Skeletal muscle tissue (tissue), 4 donors: ENCODE results near the gene DGLUCY. TPM values are rescaled to one million over a fixed set of nuclear protein-coding genes. Genes with fewer than 3 reads are reported as not detected.
"Not testable (repeated sequence)": the region's sequence is repeated elsewhere in the genome, so short reads cannot be mapped to it uniquely, and the experiment has no call there.

Experiments used
- H3K27ac ChIP-seq: one replicate; pipeline ENCODE4 v1.7.0; 2013; ENCODE audit warnings: mild to moderate bottlenecking, low read depth, low read length, inconsistent platforms
- H3K27me3 ChIP-seq, 3 donors: one replicate each; pipeline ENCODE4 v1.7.0; 2013; ENCODE audit warnings: low read length in 3 of 3; ENCODE audit not compliant: control insufficient read depth in 3 of 3, insufficient read depth in 3 of 3
- H3K36me3 ChIP-seq, 3 donors: one replicate each; pipeline ENCODE4 v1.7.0; 2013; ENCODE audit warnings: low read length in 3 of 3; ENCODE audit not compliant: control insufficient read depth in 3 of 3, insufficient read depth in 3 of 3
- H3K4me1 ChIP-seq, 3 donors: one replicate each; pipeline ENCODE4 v1.7.0; 2013; ENCODE audit warnings: low read length in 3 of 3, mild to moderate bottlenecking in 3 of 3; ENCODE audit not compliant: control insufficient read depth in 3 of 3, insufficient read depth in 3 of 3
- H3K4me3 ChIP-seq, 3 donors: one replicate each; pipeline ENCODE4 v1.7.0; 2013; ENCODE audit warnings: low read length in 3 of 3
- H3K9ac ChIP-seq, 3 donors: one replicate each; pipeline ENCODE4 v1.7.0; 2013; ENCODE audit warnings: low read length in 3 of 3, mild to moderate bottlenecking in 3 of 3, moderate library complexity in 2 of 3, low read depth in 1 of 3
- H3K9me3 ChIP-seq, 3 donors: one replicate each; pipeline ENCODE4 v1.7.0; 2013; ENCODE audit warnings: low read length in 3 of 3; ENCODE audit not compliant: control insufficient read depth in 3 of 3
- total RNA-seq: library from RNA; depleted of rRNA; stranded (reverse); fragments of >200 nt; gene quantifications from one replicate; pipeline ENCODE4 v1.2.3, GENCODE V29; 2014
- donor health status: Osteomylitis.

The DGLUCY gene
- total RNA-seq, 1 donor from 2014 or later = 49.6 TPM

GRCh38 chr14:91225025-91225424, 111.2 kb downstream of the DGLUCY start:
- Histone ChIP-seq H3K9me3 (no peaks in the 10 kb centered on the region), H3K9ac (no peak overlapping the region), H3K4me1 (peaks cover 3 to 6% (median 4%) of the 10 kb centered on the region in 3 donors), H3K4me3 (no peak overlapping the region), H3K27me3 (no peaks in the 10 kb centered on the region), H3K27ac (no peak overlapping the region), H3K36me3 (peaks cover 39 to 46% (median 44%) of the 10 kb centered on the region in 3 donors)

- not testable (repeated sequence) for H3K4me1 ChIP-seq, H3K27ac ChIP-seq, H3K9ac ChIP-seq, H3K9me3 ChIP-seq, H3K4me3 ChIP-seq, H3K27me3 ChIP-seq
- peaks cover 30 to 41% (median 32%) of the 10 kb centered on the region in 3 donors for H3K36me3 ChIP-seq
Measured at GRCh38 chr14:91226360-91226759, 112.5 kb downstream of the DGLUCY start.

GRCh38 chr14:91227183-91227628, 113.3 kb downstream of the DGLUCY start:
- Histone ChIP-seq H3K4me3 (no peak overlapping the region), H3K9me3 (peaks cover 0 to 2% (median 0%) of the 10 kb centered on the region in 3 donors), H3K36me3 (peaks cover 25 to 38% (median 29%) of the 10 kb centered on the region in 3 donors), H3K27me3 (no peaks in the 10 kb centered on the region), H3K9ac (no peak overlapping the region), H3K4me1 (peaks cover 2 to 4% (median 3%) of the 10 kb centered on the region in 3 donors), H3K27ac (no peak overlapping the region)

- Histone ChIP-seq H3K9me3 (peaks cover 0 to 2% (median 0%) of the 10 kb centered on the region in 3 donors), H3K4me3 (no peak overlapping the region), H3K36me3 (peaks cover 23 to 38% (median 29%) of the 10 kb centered on the region in 3 donors), H3K27ac (no peak overlapping the region), H3K4me1 (peaks cover 2 to 7% (median 2%) of the 10 kb centered on the region in 3 donors), H3K9ac (no peak overlapping the region), H3K27me3 (no peaks in the 10 kb centered on the region)
Measured at GRCh38 chr14:91228112-91229004, 114.5 kb downstream of the DGLUCY start.

- Histone ChIP-seq H3K4me3 (no peak overlapping the region), H3K27ac (no peak overlapping the region), H3K4me1 (peaks cover 2 to 7% (median 2%) of the 10 kb centered on the region in 3 donors), H3K9ac (no peak overlapping the region), H3K9me3 (peaks cover 0 to 2% (median 0%) of the 10 kb centered on the region in 3 donors), H3K36me3 (peaks cover 23 to 36% (median 26%) of the 10 kb centered on the region in 3 donors), H3K27me3 (no peaks in the 10 kb centered on the region)
Measured at GRCh38 chr14:91229005-91229382, 115.1 kb downstream of the DGLUCY start.

- peaks cover 20 to 29% (median 20%) of the 10 kb centered on the region in 3 donors for H3K36me3 ChIP-seq
- H3K9me3 ChIP-seq = peaks cover 0 to 4% (median 0%) of the 10 kb centered on the region in 3 donors
- H3K27me3 ChIP-seq = no peaks in the 10 kb centered on the region
- peaks cover 2 to 7% (median 2%) of the 10 kb centered on the region in 3 donors for H3K4me1 ChIP-seq
- H3K27ac ChIP-seq = no peak overlapping the region
- no peak overlapping the region for H3K4me3 ChIP-seq
- H3K9ac ChIP-seq = no peak overlapping the region
Measured at GRCh38 chr14:91229743-91230200, 115.9 kb downstream of the DGLUCY start.

GRCh38 chr14:91230397-91231035, 116.6 kb downstream of the DGLUCY start:
- Histone ChIP-seq H3K4me1 (peaks cover 2 to 7% (median 2%) of the 10 kb centered on the region in 3 donors), H3K9ac (no peak overlapping the region)

GRCh38 chr14:91231446-91231845, 117.6 kb downstream of the DGLUCY start:
- no peak overlapping the region for H3K4me3 ChIP-seq
- no peaks in the 10 kb centered on the region for H3K27me3 ChIP-seq
- H3K9ac ChIP-seq = no peak overlapping the region
- no peak overlapping the region for H3K27ac ChIP-seq
- peaks cover 0 to 4% (median 0%) of the 10 kb centered on the region in 3 donors for H3K9me3 ChIP-seq
- peaks cover 2 to 7% (median 2%) of the 10 kb centered on the region in 3 donors for H3K4me1 ChIP-seq
- H3K36me3 ChIP-seq = peaks cover 12 to 22% (median 16%) of the 10 kb centered on the region in 3 donors

More at GRCh38 chr14:91230397-91231035, 116.6 kb downstream of the DGLUCY start:
- Histone ChIP-seq H3K9me3 (peaks cover 0 to 4% (median 0%) of the 10 kb centered on the region in 3 donors), H3K36me3 (peaks cover 12 to 22% (median 16%) of the 10 kb centered on the region in 3 donors), H3K27ac (no peak overlapping the region), H3K4me3 (no peak overlapping the region), H3K27me3 (no peaks in the 10 kb centered on the region)

GRCh38 chr14:91232052-91232451, 118.2 kb downstream of the DGLUCY start:
- peaks cover 12 to 22% (median 16%) of the 10 kb centered on the region in 3 donors for H3K36me3 ChIP-seq
- no peaks in the 10 kb centered on the region for H3K27me3 ChIP-seq
- H3K9me3 ChIP-seq = peaks cover 0 to 4% (median 0%) of the 10 kb centered on the region in 3 donors
- H3K9ac ChIP-seq = no peak overlapping the region
- H3K27ac ChIP-seq = no peak overlapping the region
- no peak overlapping the region for H3K4me3 ChIP-seq
- peaks cover 2 to 7% (median 2%) of the 10 kb centered on the region in 3 donors for H3K4me1 ChIP-seq
